GM12872 (cell line): ENCODE data around the gene GSTT4.

Source experiments
- CTCF ChIP-seq: IDR thresholded peaks from 3 replicates; pipeline ENCODE4 v1.5.1; 2011; ENCODE audit warnings: low read depth, mild to moderate bottlenecking, low read length, moderate library complexity; ENCODE audit not compliant: insufficient read depth

Gene GSTT4

DNA sequence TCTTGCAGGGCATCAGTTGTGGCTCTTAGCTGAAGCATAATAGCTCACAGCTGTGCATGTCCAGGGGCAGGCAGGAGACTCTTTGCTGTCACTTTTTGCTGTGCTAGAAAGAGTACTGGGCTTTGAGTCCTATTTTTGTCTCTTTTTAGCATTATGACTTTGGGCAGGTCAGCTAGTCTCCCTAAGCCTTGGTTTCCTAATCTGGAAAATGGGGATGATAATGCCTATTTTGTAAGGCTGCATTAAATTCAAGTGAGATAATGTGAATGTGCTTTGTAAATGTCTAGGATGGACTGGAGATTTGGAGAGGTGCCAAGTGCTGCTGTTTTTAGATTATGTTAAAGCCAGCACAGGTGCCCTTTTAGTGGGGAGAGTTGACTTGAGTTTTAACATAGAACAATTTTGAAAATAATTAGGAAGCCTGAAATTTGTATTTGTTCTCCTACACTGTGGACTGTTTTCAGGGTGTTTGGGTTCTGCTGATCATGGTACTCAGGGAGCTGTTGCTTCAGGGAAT lies 25.0 kb upstream of the GSTT4 start:
- TF ChIP-seq CTCF: no peak

GRCh38 chr22:24029304-24029703 lies 24.1 kb upstream of the GSTT4 start:
- TF ChIP-seq CTCF: no peak

- TF ChIP-seq CTCF: no peak
Measured at GRCh38 chr22:24028533-24028932, 23.3 kb upstream of the GSTT4 start.

DNA sequence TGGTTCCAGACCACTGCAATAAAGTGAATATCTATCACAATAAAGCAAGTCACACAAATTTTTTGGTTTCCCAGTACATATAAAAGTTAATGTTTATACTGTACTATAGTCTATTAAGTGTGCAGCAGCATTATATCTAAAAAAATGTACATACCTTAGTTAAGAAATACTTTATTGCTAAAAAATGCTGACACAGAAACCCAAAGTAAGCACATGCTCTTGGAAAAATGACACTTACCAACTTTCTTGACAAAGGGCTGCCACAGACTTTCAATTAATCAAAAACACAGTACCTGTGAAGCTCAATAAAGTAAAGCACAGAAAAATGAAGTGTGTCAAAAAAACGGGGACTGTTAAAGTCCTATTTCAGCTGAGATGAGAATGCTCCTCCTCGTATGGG lies 22.7 kb upstream of the GSTT4 start:
- no peak for TF ChIP-seq CTCF

DNA sequence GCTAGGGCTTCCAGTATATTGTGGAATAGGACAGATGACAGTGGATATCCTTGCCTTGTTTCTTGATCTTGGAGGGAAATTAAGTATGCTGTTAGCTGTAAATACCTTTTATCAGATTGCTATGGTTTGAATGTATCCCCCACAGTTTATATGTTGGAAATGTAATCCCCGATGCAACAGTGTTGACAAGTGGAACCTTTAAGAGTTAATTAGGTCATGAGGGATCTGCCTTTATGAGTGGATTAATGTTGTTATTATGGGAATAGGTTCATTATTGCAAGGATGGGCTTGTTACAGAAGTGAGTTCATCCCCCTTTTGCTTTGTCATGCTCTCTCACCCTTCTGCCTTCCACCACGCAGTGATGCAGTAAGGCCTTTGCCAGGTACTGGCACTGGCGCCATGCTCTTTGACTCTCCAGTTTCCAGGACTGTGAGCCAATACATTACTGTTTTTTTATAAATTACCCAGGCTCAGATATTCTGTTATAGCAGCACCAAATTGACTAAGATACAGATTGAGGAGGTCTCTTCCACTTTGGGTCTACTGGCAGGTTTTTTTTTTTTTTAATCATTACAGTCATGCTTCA lies 22.2 kb upstream of the GSTT4 start:
- TF ChIP-seq CTCF: no peak

GRCh38 chr22:24026733-24027132 lies 21.5 kb upstream of the GSTT4 start:
- TF ChIP-seq CTCF: no peak

DNA sequence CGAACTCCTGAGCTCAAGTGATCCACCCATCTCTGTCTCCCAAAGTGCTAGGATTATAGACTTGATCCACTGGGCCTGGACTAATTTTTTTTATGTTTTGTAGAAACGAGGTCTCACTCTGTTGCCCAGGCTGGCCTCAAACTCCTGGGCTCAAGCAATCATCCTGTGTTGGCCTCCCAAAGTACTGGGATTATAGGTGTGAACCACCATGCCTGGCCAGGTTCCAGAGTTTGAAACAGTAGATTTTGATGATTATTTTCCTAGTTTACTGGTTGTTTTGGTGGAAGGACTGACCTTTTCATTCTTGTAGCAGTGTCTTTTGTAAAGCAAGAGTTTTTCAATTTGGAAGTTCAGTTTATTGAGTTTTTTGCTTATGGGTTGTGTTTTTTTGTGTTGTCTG lies 20.8 kb upstream of the GSTT4 start:
- no peak for TF ChIP-seq CTCF

GRCh38 chr22:24025475-24025874 lies 20.2 kb upstream of the GSTT4 start:
- TF ChIP-seq CTCF: no peak
